Testis (tissue), 2 donors: ENCODE data around the gene DMD.

ENCODE experiments used
- CTCF ChIP-seq, 3 experiments: fragments of 450-650 bp in 2 of 3; fragments of 200-600 bp in 1 of 3; sonication (generic) in 1 of 3; IDR thresholded peaks; one replicate each; pipeline ENCODE4 v1.5.1; 2016 to 2019; ENCODE audit warnings: antibody characterized with exemption in 3 of 3, mild to moderate bottlenecking in 2 of 3, moderate library complexity in 1 of 3
- POLR2A ChIP-seq: fragments of 450-650 bp; IDR thresholded peaks from one replicate; pipeline ENCODE4 v1.6.1; 2017; ENCODE audit warnings: antibody characterized with exemption, mild to moderate bottlenecking, moderate library complexity

GRCh38 chrX:31071262-31071661, 2140.1 kb downstream of the DMD start:
- no peak for TF ChIP-seq CTCF (IDR thresholded peaks at IDR 0.05)
- TF ChIP-seq POLR2A, result no peak
